SK-N-SH (cell line): Measurements from ENCODE around the gene GJB3. TPM values are rescaled to one million over a fixed set of nuclear protein-coding genes. Genes with fewer than 3 reads are reported as not detected.

ENCODE experiments used
- CTCF ChIA-PET: fragments of 300-600, 350-600 bp; formaldehyde crosslinking; extraction: SDS; loops from one replicate; lab custom pipeline; 2021; lab: Yijun Ruan, JAX
- POLR2A ChIA-PET: fragments of 350-600 bp; sonication (Branson Sonifier 250); formaldehyde crosslinking; extraction: SDS; loops from one replicate; lab custom pipeline; 2020; ENCODE audit warnings: antibody characterized with exemption, inconsistent platforms; lab: Yijun Ruan, JAX
- DNase-seq: peaks from one replicate; pipeline ENCODE4 v3.0.0; 2012
- H2AFZ ChIP-seq: fragments of 200-600 bp; sonication (generic); 2 replicates; pipeline ENCODE4 v1.8.1; 2016; ENCODE audit warnings: antibody characterized with exemption, mild to moderate bottlenecking, low read depth
- H3F3A ChIP-seq: fragments of 200-600 bp; sonication (generic); replicated peaks from 2 replicates; pipeline ENCODE3; 2016; ENCODE audit warnings: antibody characterized with exemption, mild to moderate bottlenecking; ENCODE audit not compliant: insufficient read depth
- H3K27ac ChIP-seq, 2 experiments: fragments of 200-500 bp in 1 of 2; fragments of 200-600 bp in 1 of 2; sonication (Bioruptor generic) in 1 of 2; sonication (generic), shearing (Covaris generic) in 1 of 2; 2 replicates each; pipeline versions ENCODE4 v1.5.1 to v1.6.1; 2014 to 2016; ENCODE audit warnings: low read depth in 2 of 2, inconsistent platforms in 1 of 2, low read length in 1 of 2, mild to moderate bottlenecking in 1 of 2, mixed read lengths in 1 of 2
- H3K27me3 ChIP-seq: fragments of 200-600 bp; sonication (generic), shearing (Covaris generic); 2 replicates; pipeline ENCODE4 v1.6.1; 2016; ENCODE audit warnings: mixed run types; ENCODE audit not compliant: insufficient read depth
- H3K36me3 ChIP-seq, 2 experiments: fragments of 200-500 bp in 1 of 2; fragments of 200-600 bp in 1 of 2; sonication (Bioruptor generic) in 1 of 2; sonication (generic) in 1 of 2; replicated peaks in 1 of 2; 2 replicates each; pipeline versions ENCODE3 to v1.5.1; 2014 to 2016; ENCODE audit warnings: low read length in 1 of 2, mild to moderate bottlenecking in 1 of 2; ENCODE audit not compliant: insufficient read depth in 2 of 2, control insufficient read depth in 1 of 2
- H3K4me1 ChIP-seq, 2 experiments: fragments of 200-500 bp in 1 of 2; fragments of 200-600 bp in 1 of 2; sonication (Bioruptor generic) in 1 of 2; sonication (generic), shearing (Covaris generic) in 1 of 2; 2 replicates each; pipeline versions ENCODE4 v1.5.1 to v1.6.1; 2014 to 2016; ENCODE audit warnings: low read depth in 1 of 2, low read length in 1 of 2, mixed run types in 1 of 2; ENCODE audit not compliant: insufficient read depth in 2 of 2, control insufficient read depth in 1 of 2
- H3K4me2 ChIP-seq: fragments of 200-600 bp; sonication (generic), shearing (Covaris generic); 2 replicates; pipeline ENCODE4 v1.6.1; 2017; ENCODE audit warnings: mixed run types
- H3K4me3 ChIP-seq, 2 experiments: fragments of 200-500 bp in 1 of 2; fragments of 200-600 bp in 1 of 2; sonication (Bioruptor generic) in 1 of 2; sonication (generic), shearing (Covaris generic) in 1 of 2; 2 replicates each; pipeline versions ENCODE4 v1.5.1 to v1.8.1; 2014 to 2016; ENCODE audit warnings: low read depth in 2 of 2, inconsistent platforms in 1 of 2, low read length in 1 of 2, mild to moderate bottlenecking in 1 of 2, mixed read lengths in 1 of 2, moderate library complexity in 1 of 2
- H3K79me2 ChIP-seq: fragments of 200-600 bp; sonication (generic); 2 replicates; pipeline ENCODE4 v1.8.1; 2017; ENCODE audit warnings: mild to moderate bottlenecking; ENCODE audit not compliant: insufficient read depth
- H3K9ac ChIP-seq: fragments of 200-600 bp; sonication (generic); 2 replicates; pipeline ENCODE4 v1.6.1; 2017; ENCODE audit warnings: mixed run types
- H3K9me2 ChIP-seq: fragments of 200-600 bp; sonication (generic); 2 replicates; pipeline ENCODE4 v1.6.1; 2017; ENCODE audit warnings: mixed run types
- H3K9me3 ChIP-seq: fragments of 200-600 bp; sonication (generic); 2 replicates; pipeline ENCODE4 v1.6.1; 2017; ENCODE audit warnings: mixed run types, mild to moderate bottlenecking, moderate library complexity
- H4K20me1 ChIP-seq: fragments of 200-600 bp; sonication (generic); 2 replicates; pipeline ENCODE4 v1.6.1; 2017; ENCODE audit warnings: mild to moderate bottlenecking, mixed run types; ENCODE audit not compliant: insufficient read depth
- JUND ChIP-seq: IDR thresholded peaks from 2 replicates; pipeline ENCODE4 v1.4.0; 2012
- PBX3 ChIP-seq: IDR thresholded peaks from 2 replicates; pipeline ENCODE4; 2012
- REST ChIP-seq: IDR thresholded peaks from 2 replicates; pipeline ENCODE4 v1.6.1; 2012; ENCODE audit warnings: mild to moderate bottlenecking, low read depth, low read length, moderate library complexity
- USF2 ChIP-seq: fragments of 150-350 bp; IDR thresholded peaks from 2 replicates; pipeline ENCODE4 v1.6.1; 2017; ENCODE audit warnings: antibody characterized with exemption, low read length, low read depth, borderline replicate concordance
- WGBS: methylation state at CpG from one replicate; pipeline ENCODE4 v1.1.6; 2017; ENCODE audit warnings: low lambda C conversion rate; 5-methylcytosine and 5-hydroxymethylcytosine counted together
- polyA plus RNA-seq, 3 experiments: library from polyadenylated mRNA; depleted of rRNA; stranded (reverse); fragments of >200 nt; gene quantifications; 2 replicates each; pipeline ENCODE4 v1.2.3, GENCODE V29; 2012

Gene GJB3
- polyA plus RNA-seq, 1 of the 3 experiments (the other 2 are of a cell fraction), result not detected

GRCh38 chr1:34833711-34834110 lies 52.7 kb downstream of the GJB3 start:
- Histone ChIP-seq H2AFZ (no peak overlapping the region), H3K36me3 (no peaks in the 10 kb centered on the region), H3F3A (no peaks in the 10 kb centered on the region), H3K4me1 (peaks cover 0 to 12% of the 10 kb centered on the region in 2 experiments; a peak in 1 of 4 replicates), H3K4me2 (no peak overlapping the region), H3K27ac (no peak overlapping the region), H3K4me3 (no peak overlapping the region), H3K9me3 (no peaks in the 10 kb centered on the region), H3K27me3 (no peaks in the 10 kb centered on the region), H4K20me1 (no peaks in the 10 kb centered on the region), H3K9me2 (no peaks in the 10 kb centered on the region), H3K9ac (no peak overlapping the region), H3K79me2 (no peaks in the 10 kb centered on the region)
- TF ChIP-seq JUND, result no peak
- no peak for TF ChIP-seq PBX3
- TF ChIP-seq REST, result no peak
- no peak for TF ChIP-seq USF2
- POLR2A ChIA-PET, result no interaction called here
- CTCF ChIA-PET, result interaction anchor here (2.9 to 6.5 kb wide), 2 partner anchors 19 to 47 kb away, joined by 11 to 55 read pairs; no protein-coding TSS in a partner anchor
- 81% methylated on average over 1 of the region's 1 CpG for WGBS
- DNase-seq, result no peak

Other genes with a start within 250 kb of the GJB3 start
- gene GJB5, start 26.2 kb upstream of the GJB3 start, polyA plus RNA-seq (2012; rRNA removed), result not detected in 2 replicates
- gene GJB4, start 21.5 kb upstream of the GJB3 start, polyA plus RNA-seq (2012; rRNA removed), result not detected in 2 replicates
- gene GJA4, start 11.8 kb downstream of the GJB3 start, polyA plus RNA-seq (2012; rRNA removed), result not detected in 2 replicates
- gene SMIM12, start 78.5 kb downstream of the GJB3 start, polyA plus RNA-seq (2012; rRNA removed), result 42.3 and 46.7 TPM in 2 replicates
- 0.05 and 0.15 TPM in 2 replicates for gene DLGAP3, start 148.4 kb downstream of the GJB3 start, polyA plus RNA-seq (2012; rRNA removed)
- 47.4 and 61.7 TPM in 2 replicates for gene TMEM35B, start 204.1 kb downstream of the GJB3 start, polyA plus RNA-seq (2012; rRNA removed)